Neutrophil (primary cell): ENCODE results near the gene CDKN2AIPNL.
"Not testable (repeated sequence)": the region's sequence is repeated elsewhere in the genome, so short reads cannot be mapped to it uniquely, and the experiment has no call there.

ENCODE experiments used
- H3K27ac ChIP-seq: fragments of 200-600 bp; sonication (generic); 2 replicates; pipeline ENCODE4 v1.5.1; 2016; ENCODE audit warnings: mild to moderate bottlenecking, moderate library complexity
- H3K27me3 ChIP-seq: fragments of 200-600 bp; sonication (generic); 2 replicates; pipeline ENCODE4 v1.6.0; 2016; ENCODE audit warnings: mild to moderate bottlenecking
- H3K36me3 ChIP-seq: fragments of 200-600 bp; sonication (generic); 2 replicates; pipeline ENCODE4 v1.5.1; 2017
- H3K4me1 ChIP-seq, 2 experiments: fragments of 200-600 bp in 1 of 2; sonication (generic) in 1 of 2; 1 replicate in 1 of 2; 2 replicates in 1 of 2; pipeline versions ENCODE4 v1.5.1 to v1.6.1; 2013 to 2016; ENCODE audit warnings: low read depth in 1 of 2, low read length in 1 of 2, mild to moderate bottlenecking in 1 of 2, moderate library complexity in 1 of 2; ENCODE audit not compliant: control insufficient read depth in 1 of 2, insufficient read depth in 1 of 2
- H3K4me3 ChIP-seq, 2 experiments: fragments of 200-600 bp in 1 of 2; sonication (generic) in 1 of 2; 1 replicate in 1 of 2; 2 replicates in 1 of 2; pipeline ENCODE4 v1.5.1; 2013 to 2016; ENCODE audit warnings: low read depth in 1 of 2, low read length in 1 of 2, mild to moderate bottlenecking in 1 of 2, moderate library complexity in 1 of 2
- H3K9me3 ChIP-seq: fragments of 200-600 bp; sonication (generic); 2 replicates; pipeline ENCODE4 v1.5.1; 2016
- CTCF ChIP-seq: fragments of 200-600 bp; sonication (generic); IDR thresholded peaks from 2 replicates; pipeline ENCODE4 v1.5.1; 2016; ENCODE audit warnings: antibody characterized with exemption

Gene CDKN2AIPNL

DNA sequence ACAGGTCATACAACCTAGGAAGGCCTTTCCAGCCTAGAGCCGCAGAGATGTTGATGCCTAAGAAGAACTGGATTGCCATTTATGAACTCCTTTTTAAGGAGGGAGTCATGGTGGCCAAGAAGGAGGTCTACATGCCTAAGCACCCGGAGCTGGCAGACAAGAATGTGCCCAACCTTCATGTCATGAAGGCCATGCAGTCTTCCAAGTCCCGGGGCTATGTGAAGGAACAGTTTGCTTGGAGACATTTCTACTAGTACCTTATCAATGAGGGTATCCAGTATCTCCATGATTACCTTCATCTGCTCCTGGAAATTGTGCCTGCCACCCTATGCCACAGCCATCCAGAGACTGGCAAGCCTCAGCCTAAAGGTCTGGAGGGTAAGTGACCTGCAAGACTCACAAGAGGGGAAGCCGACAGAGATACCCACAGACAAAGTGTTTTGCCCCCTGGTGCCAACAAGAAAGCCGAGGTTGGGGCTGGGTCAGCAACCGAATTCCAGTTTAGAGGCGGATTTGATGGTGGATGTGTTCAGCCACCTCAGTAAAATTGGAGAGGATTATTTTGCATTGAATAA lies 11.2 kb upstream of the CDKN2AIPNL start:
- H3K27ac ChIP-seq = no peak overlapping the region
- H3K9me3 ChIP-seq = no peaks in the 10 kb centered on the region
- H3K4me1 ChIP-seq = no peaks in the 10 kb centered on the region
- no peaks in the 10 kb centered on the region for H3K36me3 ChIP-seq
- no peaks in the 10 kb centered on the region for H3K27me3 ChIP-seq
- no peak for TF ChIP-seq CTCF
- H3K4me3 ChIP-seq = no peak overlapping the region

- not testable (repeated sequence) for H3K27me3 ChIP-seq, H3K9me3 ChIP-seq, H3K27ac ChIP-seq, H3K4me1 ChIP-seq, H3K4me3 ChIP-seq, H3K36me3 ChIP-seq
These were observed 9.4 kb upstream of the CDKN2AIPNL start for GRCh38 chr5:134421038-134421437.

DNA sequence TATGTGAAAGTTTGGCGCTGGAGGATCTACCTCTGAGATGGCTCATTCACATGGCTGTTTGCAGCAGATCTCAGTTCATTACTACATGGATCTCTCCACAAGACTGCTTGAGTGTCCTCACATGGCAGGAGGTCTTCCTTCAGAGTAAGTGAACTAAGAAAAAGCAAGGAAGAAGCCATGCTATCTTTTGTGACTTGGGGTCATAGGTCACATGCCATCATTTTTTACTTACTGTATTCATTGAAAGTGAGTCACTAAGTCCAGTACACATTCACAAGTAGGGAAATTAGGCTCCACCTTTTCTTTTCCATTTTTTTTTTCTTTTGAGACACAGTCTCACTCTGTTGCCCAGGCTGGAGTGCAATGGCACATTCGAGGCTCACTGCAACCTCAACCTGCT lies 8.7 kb upstream of the CDKN2AIPNL start:
- no peak for TF ChIP-seq CTCF
- Histone ChIP-seq H3K27me3 (no peaks in the 10 kb centered on the region), H3K4me3 (no peak overlapping the region), H3K27ac (no peak overlapping the region), H3K9me3 (no peaks in the 10 kb centered on the region), H3K36me3 (no peaks in the 10 kb centered on the region), H3K4me1 (no peaks in the 10 kb centered on the region)

- Histone ChIP-seq H3K27me3 (no peaks in the 10 kb centered on the region), H3K36me3 (no peaks in the 10 kb centered on the region), H3K27ac (no peak overlapping the region), H3K9me3 (no peaks in the 10 kb centered on the region), H3K4me1 (no peaks in the 10 kb centered on the region), H3K4me3 (no peak overlapping the region)
- no peak for TF ChIP-seq CTCF
These were observed 7.3 kb upstream of the CDKN2AIPNL start for GRCh38 chr5:134418958-134419357.

GRCh38 chr5:134417707-134418106 lies 6.0 kb upstream of the CDKN2AIPNL start:
- Histone ChIP-seq H3K9me3 (no peaks in the 10 kb centered on the region), H3K27me3 (no peaks in the 10 kb centered on the region), H3K4me3 (no peak overlapping the region), H3K36me3 (no peaks in the 10 kb centered on the region), H3K27ac (no peak overlapping the region), H3K4me1 (peaks cover 0 to under 1% of the 10 kb centered on the region in 2 experiments)
- no peak for TF ChIP-seq CTCF

GRCh38 chr5:134413046-134413445 lies 1.4 kb upstream of the CDKN2AIPNL start:
- Histone ChIP-seq H3K27me3 (no peaks in the 10 kb centered on the region), H3K4me1 (peaks cover 11 to 18% of the 10 kb centered on the region in 2 experiments), H3K27ac (no peak overlapping the region), H3K4me3 (no peak overlapping the region), H3K36me3 (no peaks in the 10 kb centered on the region), H3K9me3 (no peaks in the 10 kb centered on the region)
- no peak for TF ChIP-seq CTCF
